Neuronal stem cell (in vitro differentiated cells): ENCODE data around the gene SRCAP.

Experiments
- DNase-seq: peaks from one replicate; pipeline ENCODE4 v3.0.0-alpha.2; 2013; ENCODE audit warnings: low spot score
- H2AFZ ChIP-seq: one replicate; pipeline ENCODE4 v1.6.1; 2013; ENCODE audit warnings: mild to moderate bottlenecking, low read length, inconsistent platforms
- H2AK5ac ChIP-seq: 2 replicates; pipeline ENCODE4 v1.6.1; 2013; ENCODE audit warnings: low read depth, mild to moderate bottlenecking, inconsistent platforms, low read length, moderate library complexity, mixed read lengths
- H2BK120ac ChIP-seq: 2 replicates; pipeline ENCODE4 v1.6.1; 2013; ENCODE audit warnings: low read depth, mild to moderate bottlenecking, inconsistent platforms, low read length, moderate library complexity, mixed read lengths
- H2BK12ac ChIP-seq: one replicate; pipeline ENCODE4 v1.6.1; 2013; ENCODE audit warnings: low read length, inconsistent platforms
- H2BK15ac ChIP-seq: 2 replicates; pipeline ENCODE4 v1.6.1; 2013; ENCODE audit warnings: mild to moderate bottlenecking, low read length, inconsistent platforms, mixed read lengths
- H2BK5ac ChIP-seq: one replicate; pipeline ENCODE4 v1.6.1; 2013; ENCODE audit warnings: inconsistent platforms, mild to moderate bottlenecking, low read length, moderate library complexity
- H3K14ac ChIP-seq: one replicate; pipeline ENCODE4 v1.6.1; 2013; ENCODE audit warnings: low read length, inconsistent platforms
- H3K18ac ChIP-seq: 2 replicates; pipeline ENCODE4 v1.6.1; 2013; ENCODE audit warnings: low read length, inconsistent platforms
- H3K23ac ChIP-seq: 2 replicates; pipeline ENCODE4 v1.6.1; 2013; ENCODE audit warnings: low read depth, mild to moderate bottlenecking, mixed read lengths, low read length, inconsistent platforms; ENCODE audit not compliant: poor library complexity
- H3K27ac ChIP-seq: replicated peaks from 3 replicates; pipeline ENCODE4 v1.5.1; 2013; ENCODE audit warnings: low read length, inconsistent platforms
- H3K27me3 ChIP-seq, 3 experiments: 2 replicates each; pipeline ENCODE4 v1.6.1; 2013; ENCODE audit warnings: low read length in 3 of 3, mild to moderate bottlenecking in 2 of 3, inconsistent platforms in 1 of 3, low read depth in 1 of 3, mixed read lengths in 1 of 3, moderate library complexity in 1 of 3; ENCODE audit not compliant: control insufficient read depth in 3 of 3, insufficient read depth in 3 of 3
- H3K36me3 ChIP-seq, 2 donors: replicated peaks in 1 of 2; 2 replicates each; pipeline ENCODE4 v1.6.1; 2013; ENCODE audit warnings: low read length in 2 of 2; ENCODE audit not compliant: control insufficient read depth in 2 of 2, insufficient read depth in 2 of 2
- H3K4ac ChIP-seq: 2 replicates; pipeline ENCODE4 v1.6.1; 2013; ENCODE audit warnings: inconsistent platforms, mild to moderate bottlenecking, low read length, moderate library complexity
- H3K4me1 ChIP-seq, 2 donors: 1 replicate in 1 of 2; 2 replicates in 1 of 2; pipeline ENCODE4 v1.6.1; 2013; ENCODE audit warnings: low read length in 2 of 2, low read depth in 1 of 2; ENCODE audit not compliant: control insufficient read depth in 2 of 2, insufficient read depth in 1 of 2
- H3K4me2 ChIP-seq: one replicate; pipeline ENCODE4 v1.6.1; 2013; ENCODE audit warnings: mild to moderate bottlenecking, low read length, inconsistent platforms; ENCODE audit not compliant: insufficient read depth, poor library complexity, severe bottlenecking
- H3K4me3 ChIP-seq, 2 donors: 2 replicates each; pipeline ENCODE4 v1.5.1; 2013; ENCODE audit warnings: low read length in 2 of 2, mild to moderate bottlenecking in 2 of 2, inconsistent platforms in 1 of 2, moderate library complexity in 1 of 2
- H3K79me1 ChIP-seq: one replicate; pipeline ENCODE4 v1.6.1; 2013; ENCODE audit warnings: low read depth, mild to moderate bottlenecking, inconsistent platforms, low read length, moderate library complexity
- H3K9ac ChIP-seq: one replicate; pipeline ENCODE4 v1.6.1; 2013; ENCODE audit warnings: mild to moderate bottlenecking, low read depth, low read length, inconsistent platforms; ENCODE audit not compliant: poor library complexity
- H3K9me3 ChIP-seq, 2 donors: replicated peaks in 1 of 2; 2 replicates each; pipeline versions ENCODE3 to v1.6.1; 2013; ENCODE audit warnings: low read length in 2 of 2, mild to moderate bottlenecking in 2 of 2, inconsistent platforms in 1 of 2, low read depth in 1 of 2, mixed read lengths in 1 of 2, moderate library complexity in 1 of 2; ENCODE audit not compliant: control insufficient read depth in 2 of 2, insufficient read depth in 1 of 2
- H4K8ac ChIP-seq: one replicate; pipeline ENCODE4 v1.6.1; 2013; ENCODE audit warnings: low read depth, mild to moderate bottlenecking, inconsistent platforms, low read length, moderate library complexity
- H4K91ac ChIP-seq: one replicate; pipeline ENCODE4 v1.6.1; 2013; ENCODE audit warnings: low read length, low read depth, mild to moderate bottlenecking, inconsistent platforms; ENCODE audit not compliant: poor library complexity
- WGBS, 2 donors: extraction: QIAGEN DNeasy Blood & Tissue Kit; methylation state at CpG; one replicate each; pipeline ENCODE4 v1.1.7; 2013; ENCODE audit warnings: missing lambda C conversion rate in 2 of 2, mixed read lengths in 1 of 2; ENCODE audit not compliant: insufficient read length in 2 of 2, insufficient replicate concordance in 1 of 2; ENCODE audit errors: extremely low coverage in 2 of 2; 5-methylcytosine and 5-hydroxymethylcytosine counted together

SRCAP gene

DNA sequence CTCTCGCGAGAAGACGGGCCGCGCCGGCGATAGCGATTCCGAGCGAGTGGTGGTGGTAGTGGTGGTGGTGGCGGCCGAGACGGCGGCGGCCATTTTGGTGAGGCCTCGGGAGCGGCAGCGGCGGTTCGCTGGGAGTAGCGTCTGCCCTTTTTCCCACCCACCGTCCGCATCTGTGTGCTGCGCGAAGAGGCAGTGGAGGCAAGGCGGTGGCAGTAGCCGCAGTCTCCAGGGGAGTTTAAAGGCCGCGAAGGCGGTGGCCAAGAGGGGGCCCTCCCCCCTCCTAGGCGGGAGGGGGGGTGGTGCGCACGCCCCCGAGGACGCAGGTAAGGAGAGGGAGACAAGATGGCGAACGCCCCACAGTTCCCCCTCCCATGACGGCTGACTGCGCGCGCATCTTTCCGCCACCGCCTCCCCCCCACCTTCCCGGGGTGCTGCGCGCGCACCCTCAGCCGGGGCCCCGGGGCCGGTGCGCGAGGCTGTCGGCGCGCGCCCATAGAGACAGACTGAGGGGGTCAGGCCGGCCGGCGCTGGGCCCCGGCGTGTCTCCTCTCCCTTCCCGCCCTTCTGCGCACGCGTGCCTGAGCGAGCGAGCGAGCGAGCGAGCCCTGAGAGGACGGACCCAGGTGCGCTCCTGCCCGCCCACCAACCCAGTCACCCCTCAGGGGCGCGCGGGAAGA, 694 bp upstream of the SRCAP start:
- peak overlapping the region; percentile 100 for H3K4ac ChIP-seq
- H3K4me1 ChIP-seq: peaks cover 5 to 8% of the 10 kb centered on the region in 2 donors
- H4K8ac ChIP-seq: peak overlapping the region; percentile 95
- peak overlapping the region; percentile 94 for H2AFZ ChIP-seq
- H4K91ac ChIP-seq: peak overlapping the region; percentile 100
- H2BK5ac ChIP-seq: peak overlapping the region; percentile 99
- H2AK5ac ChIP-seq: peak overlapping the region; percentile 99
- peaks cover 21 to 39% of the 10 kb centered on the region in 2 donors for H3K36me3 ChIP-seq
- peak overlapping the region; percentile 96 for H2BK12ac ChIP-seq
- H3K27ac ChIP-seq: peak overlapping the region; percentile 100
- H3K23ac ChIP-seq: peak overlapping the region; percentile 100
- peaks cover 6% of the 10 kb centered on the region for H3K79me1 ChIP-seq
- peak overlapping the region; percentile 100 for H3K9ac ChIP-seq
- peak overlapping the region; percentile 100 for H3K14ac ChIP-seq
- peak overlapping the region; percentile 99 for H2BK120ac ChIP-seq
- H3K27me3 ChIP-seq: no peaks in the 10 kb centered on the region
- no peaks in the 10 kb centered on the region for H3K9me3 ChIP-seq
- H3K4me3 ChIP-seq: peak overlapping the region; percentile 96 to 98
- peak overlapping the region; percentile 48 for H3K4me2 ChIP-seq
- DNase-seq: peak; percentile 96
- H2BK15ac ChIP-seq: peak overlapping the region; percentile 84
- WGBS, 2 donors: no CpG with 5 or more reads among the region's 76 CpGs
- H3K18ac ChIP-seq: peak overlapping the region; percentile 100

DNA sequence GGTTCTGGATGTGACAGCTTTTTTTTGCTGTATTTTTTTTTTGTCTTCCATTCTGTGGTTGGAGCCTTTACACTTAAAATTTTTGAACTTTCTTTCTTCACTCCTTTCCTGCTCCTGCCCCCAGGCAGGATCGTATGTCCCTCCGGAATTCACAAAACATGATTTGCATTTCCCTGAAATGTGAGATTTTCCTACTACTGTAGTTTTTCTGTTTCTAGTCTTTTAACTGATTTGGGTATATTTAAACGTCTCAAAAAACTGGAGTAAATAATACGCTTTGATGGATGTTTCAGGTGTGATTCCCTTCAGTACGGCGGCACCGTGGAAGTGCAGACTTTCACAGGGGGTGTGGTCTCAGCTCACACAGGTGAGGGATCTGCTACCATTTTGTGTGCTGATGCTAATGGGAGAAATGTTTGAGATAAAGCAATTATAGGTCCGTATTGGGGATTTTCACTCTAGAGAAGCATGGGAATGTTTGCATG, 686 bp downstream of the SRCAP start:
- H2BK120ac ChIP-seq: no peak overlapping the region

DNA sequence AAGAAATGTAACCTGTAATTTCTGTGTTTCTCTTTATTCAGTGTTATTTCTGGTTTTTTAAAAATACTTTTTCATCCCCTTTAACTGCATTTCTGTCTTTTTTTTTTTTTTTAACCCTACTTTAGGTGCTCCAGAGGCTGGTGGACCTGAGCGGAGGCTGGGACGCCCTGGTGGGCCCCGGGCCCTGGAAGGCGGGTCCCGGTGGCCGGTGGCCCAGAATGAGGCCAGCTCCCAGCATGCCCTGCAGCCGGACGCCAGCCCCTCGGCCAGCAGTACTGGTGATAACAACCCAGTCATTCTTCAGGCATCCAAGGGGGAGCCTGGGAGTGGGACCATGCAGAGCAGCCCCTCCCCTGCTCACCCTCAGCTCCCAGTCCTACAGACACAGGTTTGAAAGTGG, 1.5 kb downstream of the SRCAP start:
- Histone ChIP-seq H3K14ac (no peak overlapping the region), H2BK5ac (no peak overlapping the region), H3K79me1 (peaks cover 5% of the 10 kb centered on the region), H3K9me3 (no peaks in the 10 kb centered on the region), H3K9ac (no peak overlapping the region), H3K4me1 (peaks cover 5 to 6% of the 10 kb centered on the region in 2 donors), H2AFZ (no peak overlapping the region), H2BK120ac (no peak overlapping the region), H4K91ac (no peak overlapping the region), H3K23ac (no peak overlapping the region), H3K4ac (no peak overlapping the region), H2BK12ac (no peak overlapping the region), H3K4me3 (no peak overlapping the region), H3K27ac (no peak overlapping the region), H2AK5ac (no peak overlapping the region), H2BK15ac (no peak overlapping the region), H3K18ac (no peak overlapping the region), H3K4me2 (no peak overlapping the region), H4K8ac (no peak overlapping the region), H3K36me3 (peaks cover 31 to 60% of the 10 kb centered on the region in 2 donors), H3K27me3 (no peaks in the 10 kb centered on the region)
- no peak for DNase-seq
- WGBS, 2 donors: no CpG with 5 or more reads among the region's 9 CpGs

More for the DNA sequence above, 686 bp downstream of the SRCAP start:
- Histone ChIP-seq H3K9me3 (no peaks in the 10 kb centered on the region), H3K18ac (no peak overlapping the region), H3K23ac (no peak overlapping the region), H4K91ac (no peak overlapping the region), H3K36me3 (peaks cover 28 to 52% of the 10 kb centered on the region in 2 donors), H4K8ac (no peak overlapping the region), H2AK5ac (no peak overlapping the region), H3K9ac (no peak overlapping the region), H2BK12ac (no peak overlapping the region), H3K4ac (no peak overlapping the region), H2BK5ac (no peak overlapping the region), H3K4me3 (peak overlapping the region; percentile 96 to 98), H3K4me2 (peak overlapping the region; percentile 55), H2AFZ (no peak overlapping the region), H3K79me1 (peaks cover 6% of the 10 kb centered on the region), H2BK15ac (no peak overlapping the region), H3K27ac (no peak overlapping the region), H3K27me3 (no peaks in the 10 kb centered on the region), H3K14ac (no peak overlapping the region), H3K4me1 (peaks cover 5 to 6% of the 10 kb centered on the region in 2 donors)
- no peak for DNase-seq
- WGBS, 2 donors: no CpG with 5 or more reads among the region's 8 CpGs

DNA sequence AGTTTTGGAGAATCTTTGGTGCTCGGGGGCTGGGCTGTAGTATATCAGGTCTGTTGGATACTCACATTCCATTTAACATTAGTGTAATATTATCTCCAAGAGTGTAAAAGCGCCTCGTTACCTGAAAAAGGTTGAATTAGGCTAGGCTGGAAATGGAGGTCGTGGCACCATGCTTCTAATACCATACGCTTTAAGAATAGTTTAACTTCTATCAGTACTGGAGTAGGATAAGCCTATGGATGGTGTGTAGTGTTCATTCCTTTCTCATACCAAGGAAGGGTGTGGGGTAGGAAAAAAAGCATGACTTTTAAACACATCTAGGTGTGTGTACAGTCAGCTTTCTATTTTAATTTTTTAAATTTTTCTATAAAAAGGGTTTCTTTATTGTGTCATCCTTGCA, 2.0 kb downstream of the SRCAP start:
- H3K18ac ChIP-seq: no peak overlapping the region
- H3K27me3 ChIP-seq: no peaks in the 10 kb centered on the region
- H2AFZ ChIP-seq: no peak overlapping the region
- peaks cover 5% of the 10 kb centered on the region for H3K79me1 ChIP-seq
- H4K91ac ChIP-seq: no peak overlapping the region
- H3K36me3 ChIP-seq: peaks cover 34 to 65% of the 10 kb centered on the region in 2 donors
- no peak overlapping the region for H3K9ac ChIP-seq
- DNase-seq: no peak
- H3K27ac ChIP-seq: no peak overlapping the region
- WGBS, 2 donors: no CpG with 5 or more reads among the region's 5 CpGs
- H3K9me3 ChIP-seq: no peaks in the 10 kb centered on the region
- H3K4ac ChIP-seq: no peak overlapping the region
- no peak overlapping the region for H4K8ac ChIP-seq
- no peak overlapping the region for H2BK120ac ChIP-seq
- H2BK12ac ChIP-seq: no peak overlapping the region
- no peak overlapping the region for H2BK5ac ChIP-seq
- H3K4me3 ChIP-seq: no peak overlapping the region
- H3K14ac ChIP-seq: no peak overlapping the region
- no peak overlapping the region for H2AK5ac ChIP-seq
- H3K4me1 ChIP-seq: peaks cover 5 to 6% of the 10 kb centered on the region in 2 donors
- H2BK15ac ChIP-seq: no peak overlapping the region
- H3K4me2 ChIP-seq: no peak overlapping the region
- H3K23ac ChIP-seq: no peak overlapping the region
